Measurements from ENCODE around the gene SERP1. TPM values are rescaled to one million over a fixed set of nuclear protein-coding genes. Genes with fewer than 3 reads are reported as not detected.

The SERP1 gene
- total RNA-seq, 1 donor from 2014 or later: 120 TPM

- TF ChIP-seq EZH2 (IDR thresholded peaks at IDR 0.05) (no peak), EZH2phosphoT487 (IDR thresholded peaks at IDR 0.05) (no peak), CTCF (IDR thresholded peaks at IDR 0.05) (no peak)
These were observed 17.9 kb upstream of the SERP1 start for GRCh38 chr3:150564243-150564642.

GRCh38 chr3:150557725-150558124 is 11.4 kb upstream of the SERP1 start:
- H3F3A ChIP-seq (ENCODE audit: low read depth): no peaks in the 10 kb centered on the region
- no peak for TF ChIP-seq EZH2 (IDR thresholded peaks at IDR 0.05)
- no peak for TF ChIP-seq EZH2phosphoT487 (IDR thresholded peaks at IDR 0.05)
- TF ChIP-seq CTCF (IDR thresholded peaks at IDR 0.05): no peak
- H3K9me3 ChIP-seq (ENCODE audit: low read depth): no peaks in the 10 kb centered on the region
- no peaks in the 10 kb centered on the region for H4K20me1 ChIP-seq (ENCODE audit: low read depth)
- Mint-ChIP-seq H3K36me3 (peaks cover 13% of the 10 kb centered on the region), H3K27ac (no peak overlapping the region), H3K4me3 (no peak overlapping the region), H3K9me3 (no peaks in the 10 kb centered on the region), H3K27me3 (ENCODE audit: insufficient read depth, low read depth) (no peaks in the 10 kb centered on the region), H3K4me1 (no peaks in the 10 kb centered on the region)
- H3K79me2 ChIP-seq (ENCODE audit: low read depth): peaks cover 36% of the 10 kb centered on the region
- DNase-seq (ENCODE audit: low spot score): no peak
- H3K27me3 ChIP-seq: no peaks in the 10 kb centered on the region
- H3K4me2 ChIP-seq: no peak overlapping the region
- no peaks in the 10 kb centered on the region for H3K4me1 ChIP-seq
- H3K9ac ChIP-seq: no peak overlapping the region
- peaks cover 15% of the 10 kb centered on the region for H3K36me3 ChIP-seq
- H3K4me3 ChIP-seq: no peak overlapping the region
- no peak overlapping the region for H2AFZ ChIP-seq (replicated peaks)
- no peak overlapping the region for H3K27ac ChIP-seq

More at GRCh38 chr3:150564243-150564642, 17.9 kb upstream of the SERP1 start:
- no peak overlapping the region for H3K4me3 Mint-ChIP-seq
- Histone ChIP-seq H3K4me1 (no peaks in the 10 kb centered on the region), H4K20me1 (ENCODE audit: low read depth) (no peaks in the 10 kb centered on the region), H3F3A (ENCODE audit: low read depth) (peaks cover 6% of the 10 kb centered on the region), H3K9me3 (ENCODE audit: low read depth) (no peaks in the 10 kb centered on the region), H3K9ac (no peak overlapping the region), H3K36me3 (peaks cover 36% of the 10 kb centered on the region), H3K27me3 (no peaks in the 10 kb centered on the region), H3K27ac (no peak overlapping the region), H3K4me3 (no peak overlapping the region), H2AFZ (replicated peaks) (no peak overlapping the region), H3K4me2 (no peak overlapping the region), H3K79me2 (ENCODE audit: low read depth) (no peaks in the 10 kb centered on the region)
- H3K9me3 Mint-ChIP-seq: no peaks in the 10 kb centered on the region
- H3K27ac Mint-ChIP-seq: no peak overlapping the region
- DNase-seq (ENCODE audit: low spot score): no peak
- H3K4me1 Mint-ChIP-seq: no peaks in the 10 kb centered on the region
- no peaks in the 10 kb centered on the region for H3K27me3 Mint-ChIP-seq (ENCODE audit: insufficient read depth, low read depth)
- H3K36me3 Mint-ChIP-seq: peaks cover 11% of the 10 kb centered on the region

- Mint-ChIP-seq H3K4me1 (no peaks in the 10 kb centered on the region), H3K4me3 (no peak overlapping the region), H3K36me3 (peaks cover 17% of the 10 kb centered on the region), H3K27ac (no peak overlapping the region), H3K27me3 (ENCODE audit: insufficient read depth, low read depth) (no peaks in the 10 kb centered on the region), H3K9me3 (no peaks in the 10 kb centered on the region)
- H3K36me3 ChIP-seq: peaks cover 20% of the 10 kb centered on the region
- no peaks in the 10 kb centered on the region for H3K4me1 ChIP-seq
- TF ChIP-seq EZH2phosphoT487 (IDR thresholded peaks at IDR 0.05) (no peak), CTCF (IDR thresholded peaks at IDR 0.05) (no peak), EZH2 (IDR thresholded peaks at IDR 0.05) (no peak)
- peaks cover 45% of the 10 kb centered on the region for H3K79me2 ChIP-seq (ENCODE audit: low read depth)
- no peak overlapping the region for H3K27ac ChIP-seq
- no peaks in the 10 kb centered on the region for H3F3A ChIP-seq (ENCODE audit: low read depth)
- H3K9ac ChIP-seq: no peak overlapping the region
- no peak overlapping the region for H3K4me3 ChIP-seq
- H3K9me3 ChIP-seq (ENCODE audit: low read depth): no peaks in the 10 kb centered on the region
- H3K4me2 ChIP-seq: no peak overlapping the region
- no peaks in the 10 kb centered on the region for H3K27me3 ChIP-seq
- no peak overlapping the region for H2AFZ ChIP-seq (replicated peaks)
- no peak for DNase-seq (ENCODE audit: low spot score)
- H4K20me1 ChIP-seq (ENCODE audit: low read depth): no peaks in the 10 kb centered on the region
These were observed 10.5 kb upstream of the SERP1 start for GRCh38 chr3:150556792-150557191.
